Liver (tissue), 9 donors: ENCODE results near the gene IL20. TPM values are rescaled to one million over a fixed set of nuclear protein-coding genes. Genes with fewer than 3 reads are reported as not detected.

Experiments used
- DNase-seq: peaks from one replicate; pipeline ENCODE4 v3.0.0-alpha.2; 2017; ENCODE audit warnings: low spot score
- H3K27ac ChIP-seq, 2 donors: one replicate each; pipeline ENCODE4 v1.7.0; 2013; ENCODE audit warnings: inconsistent platforms in 2 of 2, low read length in 2 of 2, control low read depth in 1 of 2, low read depth in 1 of 2, mild to moderate bottlenecking in 1 of 2
- H3K27me3 ChIP-seq, 4 donors: one replicate each; pipeline versions ENCODE4 v1.6.1 to v1.7.0; 2013; ENCODE audit warnings: low read length in 3 of 4, inconsistent platforms in 1 of 4, mild to moderate bottlenecking in 1 of 4, moderate library complexity in 1 of 4; ENCODE audit not compliant: control insufficient read depth in 4 of 4, insufficient read depth in 4 of 4
- H3K36me3 ChIP-seq, 4 donors: one replicate each; pipeline versions ENCODE4 v1.6.1 to v1.7.0; 2013; ENCODE audit warnings: low read length in 3 of 4, mild to moderate bottlenecking in 3 of 4, low read depth in 1 of 4, moderate library complexity in 1 of 4; ENCODE audit not compliant: control insufficient read depth in 4 of 4, insufficient read depth in 3 of 4
- H3K4me1 ChIP-seq, 4 donors: one replicate each; pipeline versions ENCODE4 v1.6.1 to v1.7.0; 2013; ENCODE audit warnings: low read length in 3 of 4, mild to moderate bottlenecking in 3 of 4, moderate library complexity in 1 of 4; ENCODE audit not compliant: control insufficient read depth in 4 of 4, insufficient read depth in 4 of 4
- H3K4me3 ChIP-seq, 3 donors: one replicate each; pipeline versions ENCODE4 v1.6.1 to v1.7.0; 2013; ENCODE audit warnings: low read length in 3 of 3, control low read depth in 1 of 3, low read depth in 1 of 3, mild to moderate bottlenecking in 1 of 3
- H3K9ac ChIP-seq, 2 donors: one replicate each; pipeline ENCODE4 v1.7.0; 2013; ENCODE audit warnings: low read length in 2 of 2, mild to moderate bottlenecking in 2 of 2, moderate library complexity in 2 of 2, control low read depth in 1 of 2, low read depth in 1 of 2
- H3K9me3 ChIP-seq, 4 donors: one replicate each; pipeline versions ENCODE4 v1.6.1 to v1.7.0; 2013; ENCODE audit warnings: low read length in 3 of 4; ENCODE audit not compliant: control insufficient read depth in 4 of 4
- ATF3 ChIP-seq: IDR thresholded peaks from 2 replicates; pipeline ENCODE4 v1.6.1; 2016; ENCODE audit warnings: antibody characterized with exemption
- CTCF ChIP-seq: fragments of 150-350 bp; IDR thresholded peaks from 2 replicates; pipeline ENCODE4 v1.5.1; 2017; ENCODE audit warnings: improper control_type of control experiment, low read depth, low read length; ENCODE audit not compliant: missing input control
- EGR1 ChIP-seq, 2 donors: IDR thresholded peaks; 2 replicates each; pipeline ENCODE4 v1.6.1; 2016 to 2018; ENCODE audit warnings: antibody characterized with exemption in 2 of 2, low read depth in 2 of 2
- FOXA1 ChIP-seq: IDR thresholded peaks from 2 replicates; pipeline ENCODE4 v1.6.1; 2016; ENCODE audit warnings: antibody characterized with exemption
- FOXA2 ChIP-seq: IDR thresholded peaks from 2 replicates; pipeline ENCODE4 v1.6.1; 2016; ENCODE audit warnings: antibody characterized with exemption
- GABPA ChIP-seq, 2 donors: IDR thresholded peaks in 1 of 2; conservative IDR thresholded peaks in 1 of 2; 2 replicates each; pipeline ENCODE4 v1.6.1; 2016; ENCODE audit warnings: antibody characterized with exemption in 2 of 2, mild to moderate bottlenecking in 1 of 2, moderate library complexity in 1 of 2
- HNF4A ChIP-seq, 2 donors: conservative IDR thresholded peaks; 2 replicates each; pipeline ENCODE4 v1.6.1; 2016; ENCODE audit warnings: antibody characterized with exemption in 2 of 2, mild to moderate bottlenecking in 2 of 2
- HNF4G ChIP-seq: IDR thresholded peaks from 2 replicates; pipeline ENCODE4 v1.6.1; 2016; ENCODE audit warnings: antibody characterized with exemption
- JUND ChIP-seq, 2 donors: IDR thresholded peaks; 2 replicates each; pipeline ENCODE4 v1.6.1; 2016; ENCODE audit warnings: antibody characterized with exemption in 2 of 2
- MAX ChIP-seq: IDR thresholded peaks from 2 replicates; pipeline ENCODE4 v1.6.1; 2016; ENCODE audit warnings: antibody characterized with exemption
- NR2F2 ChIP-seq: IDR thresholded peaks from 2 replicates; pipeline ENCODE4 v1.6.1; 2016; ENCODE audit warnings: antibody characterized with exemption
- REST ChIP-seq: IDR thresholded peaks from 2 replicates; pipeline ENCODE4 v1.6.1; 2016; ENCODE audit warnings: antibody characterized with exemption, mild to moderate bottlenecking
- RXRA ChIP-seq, 2 donors: IDR thresholded peaks; 2 replicates each; pipeline ENCODE4 v1.6.1; 2017 to 2018; ENCODE audit warnings: antibody characterized with exemption in 2 of 2, mild to moderate bottlenecking in 1 of 2
- SP1 ChIP-seq: IDR thresholded peaks from 2 replicates; pipeline ENCODE4 v1.6.1; 2018; ENCODE audit warnings: antibody characterized with exemption, mild to moderate bottlenecking
- YY1 ChIP-seq: IDR thresholded peaks from 2 replicates; pipeline ENCODE4 v1.6.1; 2016; ENCODE audit warnings: antibody characterized with exemption, mild to moderate bottlenecking
- ZBTB33 ChIP-seq: IDR thresholded peaks from 2 replicates; pipeline ENCODE4 v1.6.1; 2016; ENCODE audit warnings: antibody characterized with exemption
- WGBS: extraction: QIAGEN DNeasy Blood & Tissue Kit; methylation state at CpG from one replicate; pipeline ENCODE4 v1.1.7; 2013; 5-methylcytosine and 5-hydroxymethylcytosine counted together
- polyA plus RNA-seq, 2 donors: library from polyadenylated mRNA; stranded (reverse) in 1 of 2; unstranded in 1 of 2; fragments of 200-250 nt in 1 of 2; fragments of >200 nt in 1 of 2; fragmentation: Nextera tagmentation in 1 of 2; extraction: Ambion mirVana in 1 of 2; gene quantifications; one replicate each; pipeline versions ENCODE4 v1.2.1 to v1.2.3, GENCODE V29; 2013 to 2015
- total RNA-seq, 2 donors: library from RNA; depleted of rRNA; stranded (reverse); fragments of >200 nt; gene quantifications; one replicate each; pipeline ENCODE4 v1.2.3, GENCODE V29; 2014
- donor health status: healthy.
- donor health status: healthy.
- donor health status: healthy.
- donor health status: healthy.
- donor health status: healthy.

Gene IL20
- total and polyA plus RNA-seq, 4 donors, result 0.17 TPM; not detected in 3

GRCh38 chr1:206847337-206847834 lies 18.0 kb upstream of the IL20 start (continued):
- no peak for TF ChIP-seq REST
- TF ChIP-seq NR2F2, result no peak
- TF ChIP-seq RXRA (IDR thresholded peaks at IDR 0.05), result no peak
- no peak for TF ChIP-seq EGR1 (IDR thresholded peaks at IDR 0.05; ENCODE audit: low read depth in 2 of 2)
- no peak for TF ChIP-seq FOXA2
- TF ChIP-seq ATF3, result no peak
- TF ChIP-seq HNF4G, result no peak
- no peak for TF ChIP-seq JUND (IDR thresholded peaks at IDR 0.05)
- no peak for TF ChIP-seq MAX
- no peak for TF ChIP-seq FOXA1
- no peak for TF ChIP-seq YY1
- no peak for TF ChIP-seq SP1
- TF ChIP-seq HNF4A (conservative IDR thresholded peaks at IDR 0.05), result no peak

GRCh38 chr1:206847946-206848345 lies 17.5 kb upstream of the IL20 start:
- TF ChIP-seq HNF4G (no peak), JUND (IDR thresholded peaks at IDR 0.05) (no peak), HNF4A (conservative IDR thresholded peaks at IDR 0.05) (no peak), SP1 (no peak), FOXA1 (no peak), FOXA2 (no peak), ATF3 (no peak), CTCF (no peak)
- no peak for DNase-seq
- Histone ChIP-seq H3K27ac (no peak overlapping the region), H3K9me3 (no peaks in the 10 kb centered on the region), H3K4me1 (peaks cover 0 to 4% (median 0%) of the 10 kb centered on the region in 4 donors), H3K36me3 (no peaks in the 10 kb centered on the region), H3K4me3 (no peak overlapping the region), H3K27me3 (no peaks in the 10 kb centered on the region), H3K9ac (no peak overlapping the region)
- 95% methylated on average over 1 of the region's 1 CpG for WGBS

GRCh38 chr1:206850401-206850800 lies 15.0 kb upstream of the IL20 start:
- Histone ChIP-seq H3K36me3 (no peaks in the 10 kb centered on the region), H3K9ac (no peak overlapping the region), H3K4me1 (no peaks in the 10 kb centered on the region), H3K4me3 (no peak overlapping the region), H3K27me3 (no peaks in the 10 kb centered on the region), H3K9me3 (no peaks in the 10 kb centered on the region), H3K27ac (no peak overlapping the region)
- DNase-seq, result no peak
- no peak for TF ChIP-seq SP1
- no peak for TF ChIP-seq NR2F2
- no peak for TF ChIP-seq HNF4A (conservative IDR thresholded peaks at IDR 0.05)
- TF ChIP-seq EGR1 (IDR thresholded peaks at IDR 0.05; ENCODE audit: low read depth in 2 of 2), result no peak
- no peak for TF ChIP-seq FOXA2
- no peak for TF ChIP-seq MAX
- TF ChIP-seq YY1, result no peak
- no peak for TF ChIP-seq ATF3
- no peak for TF ChIP-seq GABPA (IDR thresholded peaks at IDR 0.05 in 1 of 2, conservative IDR thresholded peaks at IDR 0.05 in 1 of 2)
- TF ChIP-seq ZBTB33, result no peak
- 70% methylated on average over 2 of the region's 2 CpGs for WGBS
